Adipocyte (in vitro differentiated cells): ENCODE data around the gene ZNF41.
A peak's percentile ranks its signal among the peaks of the same experiment; 100 is the strongest.
"Not testable (repeated sequence)": the region's sequence is repeated elsewhere in the genome, so short reads cannot be mapped to it uniquely, and the experiment has no call there.

Experiments
- DNase-seq: peaks from one replicate; pipeline ENCODE4 v3.0.0-alpha.2; 2015; ENCODE audit warnings: low read depth
- H3K27me3 ChIP-seq: replicated peaks from 2 replicates; pipeline ENCODE4 v1.7.0; 2013; ENCODE audit warnings: mild to moderate bottlenecking, low read length, moderate library complexity; ENCODE audit not compliant: control insufficient read depth, insufficient read depth
- H3K36me3 ChIP-seq: 2 replicates; pipeline ENCODE4 v1.7.0; 2013; ENCODE audit warnings: low read length, mild to moderate bottlenecking, moderate library complexity; ENCODE audit not compliant: control insufficient read depth, insufficient read depth, severe bottlenecking
- H3K4me1 ChIP-seq: 2 replicates; pipeline ENCODE4 v1.7.0; 2013; ENCODE audit warnings: mild to moderate bottlenecking, low read length, moderate library complexity; ENCODE audit not compliant: control insufficient read depth, insufficient read depth
- H3K4me3 ChIP-seq: 2 replicates; pipeline ENCODE4 v1.7.0; 2013; ENCODE audit warnings: mild to moderate bottlenecking, low read length, moderate library complexity
- H3K9ac ChIP-seq: 2 replicates; pipeline ENCODE4 v1.7.0; 2013; ENCODE audit warnings: mild to moderate bottlenecking, low read length, moderate library complexity
- H3K9me3 ChIP-seq: 2 replicates; pipeline ENCODE4 v1.7.0; 2013; ENCODE audit warnings: mild to moderate bottlenecking, low read length, moderate library complexity; ENCODE audit not compliant: control insufficient read depth

ZNF41 gene

GRCh38 chrX:47507153-47507867 is 24.3 kb upstream of the ZNF41 start:
- Histone ChIP-seq H3K4me1 (peaks cover 8% of the 10 kb centered on the region), H3K27me3 (no peaks in the 10 kb centered on the region), H3K9me3 (peaks cover 7% of the 10 kb centered on the region), H3K9ac (no peak overlapping the region), H3K36me3 (no peaks in the 10 kb centered on the region), H3K4me3 (no peak overlapping the region)
- no peak for DNase-seq

GRCh38 chrX:47503151-47503550 is 20.1 kb upstream of the ZNF41 start:
- Histone ChIP-seq H3K4me1 (peaks cover 27% of the 10 kb centered on the region), H3K9ac (no peak overlapping the region), H3K9me3 (peaks cover 1% of the 10 kb centered on the region), H3K36me3 (no peaks in the 10 kb centered on the region), H3K27me3 (peaks cover 5% of the 10 kb centered on the region), H3K4me3 (no peak overlapping the region)
- DNase-seq = no peak

GRCh38 chrX:47502316-47503125 is 19.5 kb upstream of the ZNF41 start:
- no peaks in the 10 kb centered on the region for H3K36me3 ChIP-seq

GRCh38 chrX:47501226-47502074 is 18.4 kb upstream of the ZNF41 start:
- Histone ChIP-seq H3K4me1 (peaks cover 27% of the 10 kb centered on the region), H3K9ac (peak overlapping the region; percentile 54), H3K4me3 (no peak overlapping the region), H3K9me3 (no peaks in the 10 kb centered on the region), H3K27me3 (peaks cover 5% of the 10 kb centered on the region), H3K36me3 (no peaks in the 10 kb centered on the region)
- peak; percentile 65 for DNase-seq

More at GRCh38 chrX:47502316-47503125, 19.5 kb upstream of the ZNF41 start:
- Histone ChIP-seq H3K9me3 (no peaks in the 10 kb centered on the region), H3K9ac (peak overlapping the region; percentile 34), H3K4me3 (no peak overlapping the region), H3K27me3 (peaks cover 5% of the 10 kb centered on the region), H3K4me1 (peaks cover 27% of the 10 kb centered on the region)
- peak; percentile 80 for DNase-seq

- H3K9ac ChIP-seq = no peak overlapping the region
- no peak for DNase-seq
- no peak overlapping the region for H3K4me3 ChIP-seq
- H3K9me3 ChIP-seq = peaks cover 2% of the 10 kb centered on the region
- no peaks in the 10 kb centered on the region for H3K36me3 ChIP-seq
- peaks cover 27% of the 10 kb centered on the region for H3K4me1 ChIP-seq
- H3K27me3 ChIP-seq = peaks cover 7% of the 10 kb centered on the region
These were observed 17.5 kb upstream of the ZNF41 start for GRCh38 chrX:47500554-47500953.

GRCh38 chrX:47499293-47499692 is 16.3 kb upstream of the ZNF41 start:
- H3K27me3 ChIP-seq = peaks cover 15% of the 10 kb centered on the region
- H3K9ac ChIP-seq = no peak overlapping the region
- H3K36me3 ChIP-seq = no peaks in the 10 kb centered on the region
- no peak overlapping the region for H3K4me3 ChIP-seq
- H3K9me3 ChIP-seq = peaks cover 12% of the 10 kb centered on the region
- H3K4me1 ChIP-seq = peaks cover 27% of the 10 kb centered on the region
- no peak for DNase-seq

- Histone ChIP-seq H3K9me3 (peaks cover 12% of the 10 kb centered on the region), H3K9ac (no peak overlapping the region), H3K27me3 (peaks cover 15% of the 10 kb centered on the region), H3K4me1 (peaks cover 27% of the 10 kb centered on the region), H3K4me3 (no peak overlapping the region), H3K36me3 (no peaks in the 10 kb centered on the region)
- no peak for DNase-seq
These were observed 15.4 kb upstream of the ZNF41 start for GRCh38 chrX:47498411-47498810.

- Histone ChIP-seq H3K36me3 (no peaks in the 10 kb centered on the region), H3K9me3 (peaks cover 12% of the 10 kb centered on the region), H3K9ac (peak overlapping the region; percentile 29), H3K27me3 (peaks cover 15% of the 10 kb centered on the region), H3K4me1 (peaks cover 19% of the 10 kb centered on the region), H3K4me3 (no peak overlapping the region)
- peak; percentile 67 for DNase-seq
These were observed 14.4 kb upstream of the ZNF41 start for GRCh38 chrX:47497271-47497888.

- H3K36me3 ChIP-seq, H3K4me1 ChIP-seq, H3K27me3 ChIP-seq, DNase-seq, H3K4me3 ChIP-seq, H3K9ac ChIP-seq: not testable (repeated sequence)
- H3K9me3 ChIP-seq = peaks cover 12% of the 10 kb centered on the region
These were observed 9.1 kb upstream of the ZNF41 start for GRCh38 chrX:47492133-47492532.

- peaks cover 5% of the 10 kb centered on the region for H3K9me3 ChIP-seq
These were observed 6.7 kb upstream of the ZNF41 start for GRCh38 chrX:47489507-47490275.

More at GRCh38 chrX:47489507-47490275, 6.7 kb upstream of the ZNF41 start:
- Histone ChIP-seq H3K9ac (no peak overlapping the region), H3K4me1 (no peaks in the 10 kb centered on the region), H3K36me3 (no peaks in the 10 kb centered on the region), H3K4me3 (no peak overlapping the region), H3K27me3 (peaks cover under 1% of the 10 kb centered on the region)
- DNase-seq = no peak
